CD14-positive monocyte (primary cell): Measurements from ENCODE around the gene LRRC59. TPM values are rescaled to one million over a fixed set of nuclear protein-coding genes. Genes with fewer than 3 reads are reported as not detected.

Source experiments
- DNase-seq, 3 donors: peaks; one replicate each; pipeline ENCODE4 v3.0.0-alpha.2; 2011 to 2022
- H2AFZ ChIP-seq: 2 replicates; pipeline ENCODE4 v1.6.0; 2012; ENCODE audit warnings: mild to moderate bottlenecking, low read depth, low read length, inconsistent platforms; ENCODE audit not compliant: insufficient read depth, poor library complexity, severe bottlenecking
- H3K27ac ChIP-seq, 2 donors: 1 replicate in 1 of 2; 2 replicates in 1 of 2; pipeline ENCODE4 v1.5.1; 2012 to 2013; ENCODE audit warnings: low read length in 2 of 2, control low read depth in 1 of 2, inconsistent platforms in 1 of 2, low read depth in 1 of 2, mild to moderate bottlenecking in 1 of 2
- H3K27me3 ChIP-seq, 2 donors: one replicate each; pipeline versions ENCODE4 v1.6.0 to v1.6.1; 2011 to 2013; ENCODE audit warnings: low read length in 2 of 2; ENCODE audit not compliant: control insufficient read depth in 2 of 2, insufficient read depth in 2 of 2
- H3K36me3 ChIP-seq, 2 donors: replicated peaks in 1 of 2; 1 replicate in 1 of 2; 2 replicates in 1 of 2; pipeline versions ENCODE4 v1.5.1 to v1.6.1; 2012 to 2013; ENCODE audit warnings: low read length in 2 of 2, control low read depth in 1 of 2, inconsistent platforms in 1 of 2, mild to moderate bottlenecking in 1 of 2; ENCODE audit not compliant: insufficient read depth in 2 of 2, control insufficient read depth in 1 of 2
- H3K4me1 ChIP-seq, 2 donors: 1 replicate in 1 of 2; 2 replicates in 1 of 2; pipeline versions ENCODE4 v1.5.1 to v1.6.1; 2012 to 2013; ENCODE audit warnings: low read length in 2 of 2, control low read depth in 1 of 2, inconsistent platforms in 1 of 2, mild to moderate bottlenecking in 1 of 2, moderate library complexity in 1 of 2; ENCODE audit not compliant: insufficient read depth in 2 of 2, control insufficient read depth in 1 of 2
- H3K4me2 ChIP-seq: replicated peaks from 2 replicates; pipeline ENCODE3; 2012; ENCODE audit warnings: low read length, moderate library complexity, mild to moderate bottlenecking; ENCODE audit not compliant: poor library complexity, severe bottlenecking; ENCODE audit errors: extremely low read depth
- H3K4me3 ChIP-seq, 3 experiments: fragments of 200-600 bp in 1 of 3; sonication (generic) in 1 of 3; replicated peaks in 1 of 3; 1 replicate in 2 of 3; 2 replicates in 1 of 3; pipeline ENCODE4 v1.5.1; 2011 to 2013; ENCODE audit warnings: low read length in 3 of 3, mild to moderate bottlenecking in 3 of 3, control low read depth in 2 of 3, low read depth in 2 of 3, inconsistent platforms in 1 of 3, moderate library complexity in 1 of 3
- H3K79me2 ChIP-seq: 2 replicates; pipeline ENCODE4 v1.6.0; 2012; ENCODE audit warnings: mild to moderate bottlenecking, control low read depth, inconsistent platforms, low read length, moderate library complexity; ENCODE audit not compliant: insufficient read depth
- H3K9ac ChIP-seq: 2 replicates; pipeline ENCODE4 v1.6.0; 2017; ENCODE audit warnings: low read length, mild to moderate bottlenecking; ENCODE audit not compliant: insufficient read depth, poor library complexity, severe bottlenecking
- H3K9me3 ChIP-seq, 2 donors: replicated peaks in 1 of 2; 1 replicate in 1 of 2; 2 replicates in 1 of 2; pipeline versions ENCODE4 v1.5.1 to v1.6.1; 2012 to 2013; ENCODE audit warnings: low read length in 2 of 2, control low read depth in 1 of 2; ENCODE audit not compliant: control insufficient read depth in 1 of 2, insufficient read depth in 1 of 2
- H4K20me1 ChIP-seq: 2 replicates; pipeline ENCODE4 v1.6.0; 2012; ENCODE audit warnings: mild to moderate bottlenecking, low read length, control low read depth, moderate library complexity; ENCODE audit not compliant: insufficient read depth
- H3K27ac Mint-ChIP-seq, 7 donors: one replicate each; pipeline ENCODE4 v1.8.0; 2020; ENCODE audit warnings: mild to moderate bottlenecking in 7 of 7, mixed read lengths in 7 of 7, moderate library complexity in 6 of 7, inconsistent platforms in 2 of 7
- H3K27me3 Mint-ChIP-seq, 3 donors: one replicate each; pipeline ENCODE4 v1.8.0; 2021 to 2022; ENCODE audit warnings: low read depth in 3 of 3, mild to moderate bottlenecking in 3 of 3, mixed read lengths in 3 of 3, moderate library complexity in 3 of 3, inconsistent platforms in 1 of 3
- H3K36me3 Mint-ChIP-seq, 2 donors: one replicate each; pipeline ENCODE4 v1.8.0; 2020; ENCODE audit warnings: mixed read lengths in 2 of 2, inconsistent platforms in 1 of 2, mild to moderate bottlenecking in 1 of 2
- H3K4me1 Mint-ChIP-seq: one replicate; pipeline ENCODE4 v1.8.0; 2020; ENCODE audit warnings: mild to moderate bottlenecking, mixed read lengths
- H3K4me3 Mint-ChIP-seq, 2 donors: one replicate each; pipeline ENCODE4 v1.8.0; 2020; ENCODE audit warnings: mild to moderate bottlenecking in 2 of 2, mixed read lengths in 2 of 2, moderate library complexity in 1 of 2
- H3K9me3 Mint-ChIP-seq, 7 donors: one replicate each; pipeline ENCODE4 v1.8.0; 2020 to 2022; ENCODE audit warnings: mixed read lengths in 7 of 7, mild to moderate bottlenecking in 6 of 7, moderate library complexity in 6 of 7, inconsistent platforms in 2 of 7
- WGBS: methylation state at CpG from one replicate; pipeline ENCODE4 v1.1.5; 2013; ENCODE audit warnings: missing lambda C conversion rate; ENCODE audit not compliant: insufficient coverage; 5-methylcytosine and 5-hydroxymethylcytosine counted together
- intact Hi-C, 2 donors: fragments of 100-400 bp; cut with micrococcal nuclease; formaldehyde crosslinking; loops; one replicate each; pipeline versions ENCODE4 v1.15.0 to v1.15.1; 2023
- polyA plus RNA-seq, 3 donors: library from polyadenylated mRNA; depleted of rRNA in 1 of 3; unstranded in 2 of 3; stranded (reverse) in 1 of 3; fragments of 300-500 nt in 2 of 3; fragments of >200 nt in 1 of 3; fragmentation: Illumina TruSeq in 2 of 3; gene quantifications; 1 replicate in 2 of 3; 2 replicates in 1 of 3; pipeline ENCODE4 v1.2.3, GENCODE V29; 2012 to 2021
- TF ChIP-seq, protein P1 (sequence below): fragments of 200-600 bp; IDR thresholded peaks from one replicate; pipeline ENCODE4 v1.8.0; 2022; ENCODE audit warnings: antibody characterized with exemption, mild to moderate bottlenecking

Gene LRRC59
- polyA plus RNA-seq, 3 donors: 36.6 to 48.9 (median 45.7) TPM

GRCh38 chr17:50440838-50441829, 43.8 kb upstream of the LRRC59 start:
- Histone ChIP-seq H3K4me2 (no peak overlapping the region), H3K9ac (no peak overlapping the region), H3K27ac (no peak overlapping the region), H3K36me3 (no peaks in the 10 kb centered on the region), H3K79me2 (no peaks in the 10 kb centered on the region), H3K4me1 (no peaks in the 10 kb centered on the region), H2AFZ (no peak overlapping the region), H3K9me3 (no peaks in the 10 kb centered on the region), H4K20me1 (peaks cover 3% of the 10 kb centered on the region), H3K27me3 (no peaks in the 10 kb centered on the region), H3K4me3 (no peak overlapping the region)
- peaks cover 0 to 3% (median 2%) of the 10 kb centered on the region in 3 donors for H3K27me3 Mint-ChIP-seq
- no peak overlapping the region for H3K4me3 Mint-ChIP-seq
- H3K36me3 Mint-ChIP-seq: peaks cover 5% of the 10 kb centered on the region in 2 donors
- no peak for DNase-seq
- 100% methylated on average over 1 of the region's 10 CpGs for WGBS
- H3K9me3 Mint-ChIP-seq: peaks cover 0 to 1% (median 0%) of the 10 kb centered on the region in 7 donors
- H3K4me1 Mint-ChIP-seq: no peaks in the 10 kb centered on the region
- intact Hi-C loops: no loop called here
- no peak overlapping the region for H3K27ac Mint-ChIP-seq
- TF ChIP-seq, protein P1, sequence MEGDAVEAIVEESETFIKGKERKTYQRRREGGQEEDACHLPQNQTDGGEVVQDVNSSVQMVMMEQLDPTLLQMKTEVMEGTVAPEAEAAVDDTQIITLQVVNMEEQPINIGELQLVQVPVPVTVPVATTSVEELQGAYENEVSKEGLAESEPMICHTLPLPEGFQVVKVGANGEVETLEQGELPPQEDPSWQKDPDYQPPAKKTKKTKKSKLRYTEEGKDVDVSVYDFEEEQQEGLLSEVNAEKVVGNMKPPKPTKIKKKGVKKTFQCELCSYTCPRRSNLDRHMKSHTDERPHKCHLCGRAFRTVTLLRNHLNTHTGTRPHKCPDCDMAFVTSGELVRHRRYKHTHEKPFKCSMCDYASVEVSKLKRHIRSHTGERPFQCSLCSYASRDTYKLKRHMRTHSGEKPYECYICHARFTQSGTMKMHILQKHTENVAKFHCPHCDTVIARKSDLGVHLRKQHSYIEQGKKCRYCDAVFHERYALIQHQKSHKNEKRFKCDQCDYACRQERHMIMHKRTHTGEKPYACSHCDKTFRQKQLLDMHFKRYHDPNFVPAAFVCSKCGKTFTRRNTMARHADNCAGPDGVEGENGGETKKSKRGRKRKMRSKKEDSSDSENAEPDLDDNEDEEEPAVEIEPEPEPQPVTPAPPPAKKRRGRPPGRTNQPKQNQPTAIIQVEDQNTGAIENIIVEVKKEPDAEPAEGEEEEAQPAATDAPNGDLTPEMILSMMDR: no peak

DNA sequence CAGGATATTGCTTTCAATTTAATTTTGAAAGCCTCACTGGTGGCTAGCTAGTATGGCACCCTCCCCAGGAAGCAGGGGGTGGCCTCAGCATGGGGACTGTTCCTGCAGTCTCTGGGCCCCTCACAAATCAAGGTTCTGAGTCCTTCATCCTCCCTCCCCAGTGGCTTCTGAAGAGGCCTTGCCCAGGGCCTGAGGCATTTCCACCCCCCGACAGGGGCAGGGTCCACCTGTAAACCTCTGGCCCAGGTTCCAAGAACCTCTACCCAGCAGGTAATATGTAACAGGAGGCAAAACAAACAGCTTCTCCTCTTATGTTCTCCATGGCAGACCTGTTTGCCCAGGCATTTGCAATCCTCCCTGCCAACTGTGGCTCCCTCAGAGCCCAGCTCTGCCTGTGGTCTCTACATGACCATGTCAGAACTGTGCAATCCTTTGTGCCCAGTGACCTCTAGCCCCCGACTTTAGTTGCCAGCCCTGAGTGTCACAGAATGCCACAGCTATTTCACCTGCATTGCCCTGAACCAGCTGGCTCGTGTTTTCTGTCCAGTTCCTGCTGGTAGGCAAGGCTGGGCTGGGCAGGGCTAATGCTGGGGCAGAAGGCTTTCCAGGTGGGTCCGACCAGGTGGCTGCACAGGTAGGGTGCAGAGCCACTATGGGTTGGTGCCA, 43.0 kb upstream of the LRRC59 start:
- Histone ChIP-seq H3K4me1 (no peaks in the 10 kb centered on the region), H3K27me3 (no peaks in the 10 kb centered on the region), H3K4me3 (no peak overlapping the region), H3K9me3 (no peaks in the 10 kb centered on the region), H3K9ac (no peak overlapping the region), H3K27ac (no peak overlapping the region), H3K36me3 (no peaks in the 10 kb centered on the region), H2AFZ (no peak overlapping the region), H3K4me2 (no peak overlapping the region), H4K20me1 (no peaks in the 10 kb centered on the region), H3K79me2 (no peaks in the 10 kb centered on the region)
- peaks cover 0 to under 1% (median 0%) of the 10 kb centered on the region in 7 donors for H3K9me3 Mint-ChIP-seq
- H3K4me3 Mint-ChIP-seq: no peak overlapping the region
- DNase-seq: no peak
- intact Hi-C loops: no loop called here
- peaks cover 0 to 3% (median 1%) of the 10 kb centered on the region in 3 donors for H3K27me3 Mint-ChIP-seq
- no peaks in the 10 kb centered on the region for H3K4me1 Mint-ChIP-seq
- H3K27ac Mint-ChIP-seq: no peak overlapping the region
- peaks cover 4 to 5% of the 10 kb centered on the region in 2 donors for H3K36me3 Mint-ChIP-seq
- 100% methylated on average over 3 of the region's 4 CpGs for WGBS
- TF ChIP-seq, protein P1: no peak
